ENCODE results near the gene PTBP3.

- TF ChIP-seq EZH2 (IDR thresholded peaks at IDR 0.05) (no peak), FOXP2 (optimal IDR thresholded peaks at IDR 0.05; ENCODE audit: control extremely low read depth, extremely low read length, insufficient read depth) (no peak), POLR2AphosphoS5 (IDR thresholded peaks at IDR 0.05; ENCODE audit: borderline replicate concordance, low read depth, low read length) (no peak)
These were observed 146.0 kb downstream of the PTBP3 start for GRCh38 chr9:112187404-112187803.
